SJSA1 (cell line): ENCODE results near the gene LRRC4C. TPM values are rescaled to one million over a fixed set of nuclear protein-coding genes. Genes with fewer than 3 reads are reported as not detected.

ENCODE experiments used
- DNase-seq, 2 experiments: peaks; one replicate each; pipeline ENCODE4 v3.0.0-alpha.2; 2015 to 2020; ENCODE audit warnings: low spot score in 2 of 2, low read depth in 1 of 2
- H3K27ac ChIP-seq: fragments of 250-450 bp; sonication (Bioruptor Pico); 2 replicates; pipeline ENCODE4 v1.5.1; 2020; ENCODE audit warnings: mild to moderate bottlenecking, moderate library complexity
- H3K27me3 ChIP-seq: fragments of 250-450 bp; sonication (Bioruptor Pico); replicated peaks from 2 replicates; pipeline ENCODE4 v1.5.1; 2020; ENCODE audit warnings: mild to moderate bottlenecking, moderate library complexity
- H3K36me3 ChIP-seq: fragments of 250-450 bp; sonication (Bioruptor Pico); 2 replicates; pipeline ENCODE4 v1.5.1; 2020; ENCODE audit warnings: mild to moderate bottlenecking
- H3K4me1 ChIP-seq: fragments of 250-450 bp; sonication (Bioruptor Pico); replicated peaks from 2 replicates; pipeline ENCODE4 v1.6.1; 2021; ENCODE audit warnings: mild to moderate bottlenecking
- H3K4me3 ChIP-seq: fragments of 250-450 bp; sonication (Bioruptor Pico); 2 replicates; pipeline ENCODE4 v1.5.1; 2020; ENCODE audit warnings: mild to moderate bottlenecking
- H3K9me3 ChIP-seq: fragments of 250-450 bp; sonication (Bioruptor Pico); replicated peaks from 2 replicates; pipeline ENCODE4 v1.5.1; 2020; ENCODE audit warnings: mild to moderate bottlenecking
- total RNA-seq: library from RNA; depleted of rRNA; stranded (reverse); fragments of >200 nt; shearing (Covaris generic); gene quantifications from 2 replicates; pipeline ENCODE4 v1.2.3, GENCODE V29; 2014

Gene LRRC4C
- total RNA-seq, 1 experiment from 2014 or later, result not detected

GRCh38 chr11:40099426-40100161 lies 1359.9 kb downstream of the LRRC4C start:
- Histone ChIP-seq H3K27me3 (no peaks in the 10 kb centered on the region), H3K27ac (no peak overlapping the region), H3K4me3 (no peak overlapping the region), H3K9me3 (no peaks in the 10 kb centered on the region; the same call in 1 of the 2 replicates), H3K36me3 (no peaks in the 10 kb centered on the region), H3K4me1 (no peaks in the 10 kb centered on the region)
- DNase-seq, result no peak

GRCh38 chr11:40095446-40095845 lies 1364.0 kb downstream of the LRRC4C start:
- Histone ChIP-seq H3K4me1 (no peaks in the 10 kb centered on the region), H3K27me3 (no peaks in the 10 kb centered on the region), H3K4me3 (no peak overlapping the region), H3K36me3 (no peaks in the 10 kb centered on the region), H3K9me3 (no peaks in the 10 kb centered on the region), H3K27ac (no peak overlapping the region)
- no peak for DNase-seq

GRCh38 chr11:40094954-40095353 lies 1364.5 kb downstream of the LRRC4C start:
- Histone ChIP-seq H3K27me3 (no peaks in the 10 kb centered on the region), H3K9me3 (no peaks in the 10 kb centered on the region), H3K4me3 (no peak overlapping the region), H3K36me3 (no peaks in the 10 kb centered on the region), H3K27ac (no peak overlapping the region), H3K4me1 (no peaks in the 10 kb centered on the region)
- no peak for DNase-seq

- no peak for DNase-seq
- Histone ChIP-seq H3K9me3 (no peaks in the 10 kb centered on the region; the same call in 1 of the 2 replicates), H3K4me1 (no peaks in the 10 kb centered on the region), H3K27ac (no peak overlapping the region), H3K36me3 (no peaks in the 10 kb centered on the region), H3K27me3 (no peaks in the 10 kb centered on the region), H3K4me3 (no peak overlapping the region)
These were observed 1379.0 kb downstream of the LRRC4C start for GRCh38 chr11:40080434-40080833.
